NCI-H2227 (cell line): ENCODE data around the gene CCDC106.

ENCODE experiments used
- DNase-seq: peaks from one replicate; lab custom pipeline; 2025; ENCODE audit not compliant: unreplicated experiment; lab: John Stamatoyannopoulos, UW

The CCDC106 gene

GRCh38 chr19:55613930-55614710 lies 33.9 kb upstream of the CCDC106 start:
- no peak for DNase-seq

- no peak for DNase-seq
These were observed 33.1 kb upstream of the CCDC106 start for GRCh38 chr19:55614711-55615542.

GRCh38 chr19:55615543-55616394 lies 32.2 kb upstream of the CCDC106 start:
- DNase-seq: no peak

GRCh38 chr19:55616395-55616875 lies 31.6 kb upstream of the CCDC106 start:
- DNase-seq: no peak

GRCh38 chr19:55617426-55617825 lies 30.6 kb upstream of the CCDC106 start:
- DNase-seq: no peak

- no peak for DNase-seq
These were observed 29.6 kb upstream of the CCDC106 start for GRCh38 chr19:55618426-55618825.

DNA sequence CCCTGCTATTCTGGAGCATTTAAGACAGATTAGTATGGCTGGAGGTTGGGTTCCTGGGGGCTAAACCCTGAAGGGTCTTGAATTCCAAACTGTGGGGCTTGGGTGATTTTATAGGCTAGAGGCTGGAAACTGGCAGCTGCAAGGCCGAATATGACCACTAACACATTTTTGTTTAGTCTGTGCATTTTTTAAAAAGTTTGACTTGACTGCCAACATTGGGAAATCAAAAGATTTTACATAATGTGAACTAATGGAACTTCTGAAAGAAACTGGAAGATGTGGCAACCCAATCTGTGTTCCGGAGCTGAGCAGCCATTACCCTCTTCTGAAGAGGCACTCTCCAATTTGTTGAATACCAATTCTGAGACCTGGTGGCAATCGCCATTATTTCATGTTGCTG lies 28.7 kb upstream of the CCDC106 start:
- no peak for DNase-seq

DNA sequence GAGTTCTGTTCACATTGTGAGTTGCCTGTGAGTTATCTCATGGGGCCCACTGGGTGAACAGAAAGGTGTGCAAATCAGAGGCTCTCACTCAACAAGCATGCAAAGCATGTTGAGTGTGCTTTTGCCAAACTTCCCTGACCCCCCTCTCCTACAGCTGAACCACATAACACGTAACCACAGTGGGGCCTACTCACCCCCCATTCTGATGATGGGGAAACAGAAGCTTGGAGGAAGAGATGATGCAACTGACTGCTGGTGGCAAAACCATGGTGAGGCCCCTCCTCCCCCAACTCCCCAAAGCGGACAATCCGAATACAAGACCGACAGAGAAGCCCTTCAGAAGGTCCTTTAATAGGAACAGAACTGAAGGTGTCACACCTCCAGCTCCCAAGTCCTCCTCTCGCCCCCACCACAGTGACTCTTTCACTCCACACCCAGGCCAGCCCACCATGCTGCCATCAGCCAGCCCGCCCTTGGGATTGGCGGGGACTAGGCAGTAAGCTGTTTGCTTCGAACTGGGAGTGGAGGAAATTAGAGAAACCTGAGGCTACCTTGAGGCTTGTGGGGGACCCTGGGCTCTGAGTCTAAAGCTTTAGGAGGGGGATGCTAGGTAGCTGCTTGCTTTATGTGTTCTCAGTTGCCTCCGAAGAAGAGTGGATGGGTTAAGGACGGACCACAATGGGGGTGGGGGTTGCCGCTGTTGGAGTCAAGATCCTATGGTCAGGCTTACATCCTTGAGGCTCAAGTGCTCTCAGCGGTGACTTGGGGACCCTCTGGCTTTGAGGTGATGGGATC lies 27.4 kb upstream of the CCDC106 start:
- no peak for DNase-seq

DNA sequence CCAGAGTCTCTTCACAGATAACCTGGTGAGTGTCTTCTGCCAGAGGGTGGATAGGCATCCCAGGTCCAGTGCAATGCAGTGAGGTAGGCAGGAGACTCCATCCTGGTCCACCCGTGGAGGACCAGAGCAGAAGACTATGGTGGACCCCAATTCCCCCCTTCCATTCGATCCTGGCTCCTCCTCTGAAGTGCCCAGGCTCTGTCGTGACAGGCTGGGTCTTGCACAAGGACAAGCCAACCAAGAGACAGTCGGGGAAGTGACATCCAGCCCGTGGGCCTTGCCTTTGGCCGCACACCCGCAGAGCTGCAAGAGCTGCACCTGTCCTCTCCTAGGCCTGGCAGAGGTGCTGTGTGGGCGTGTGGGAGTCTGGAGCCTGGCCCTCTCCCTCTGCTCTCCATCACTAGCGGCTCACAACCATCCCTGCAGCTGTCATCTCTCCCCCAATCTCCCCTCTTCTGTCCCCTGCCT lies 26.8 kb upstream of the CCDC106 start:
- DNase-seq: no peak

DNA sequence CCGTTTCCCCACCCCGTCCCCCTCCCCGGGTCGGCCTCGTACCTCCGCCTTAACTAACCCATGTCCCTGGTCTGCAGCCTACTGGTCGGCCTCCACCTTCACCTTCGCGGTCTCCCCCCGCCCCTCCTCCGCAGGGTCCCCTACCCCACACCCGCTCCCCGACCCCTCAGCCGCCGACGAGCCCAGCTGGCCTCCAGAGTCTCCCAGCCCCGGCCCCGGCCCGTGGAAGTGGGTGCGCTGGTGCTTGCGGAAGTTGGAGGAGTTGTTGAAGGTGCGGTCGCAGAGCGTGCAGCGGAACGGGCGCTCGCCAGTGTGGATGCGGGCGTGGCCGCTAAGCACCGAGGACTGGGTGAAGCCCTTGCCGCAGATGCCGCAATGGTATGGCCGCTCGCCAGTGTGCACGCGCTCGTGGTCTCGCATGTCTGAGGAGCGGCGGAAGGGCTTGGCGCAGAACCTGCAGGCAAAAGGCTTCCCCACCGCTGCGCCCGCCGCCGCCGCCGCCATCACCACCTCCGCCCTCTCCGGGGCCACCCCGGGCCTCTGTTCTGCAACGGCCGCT lies 26.3 kb upstream of the CCDC106 start:
- DNase-seq: no peak

DNA sequence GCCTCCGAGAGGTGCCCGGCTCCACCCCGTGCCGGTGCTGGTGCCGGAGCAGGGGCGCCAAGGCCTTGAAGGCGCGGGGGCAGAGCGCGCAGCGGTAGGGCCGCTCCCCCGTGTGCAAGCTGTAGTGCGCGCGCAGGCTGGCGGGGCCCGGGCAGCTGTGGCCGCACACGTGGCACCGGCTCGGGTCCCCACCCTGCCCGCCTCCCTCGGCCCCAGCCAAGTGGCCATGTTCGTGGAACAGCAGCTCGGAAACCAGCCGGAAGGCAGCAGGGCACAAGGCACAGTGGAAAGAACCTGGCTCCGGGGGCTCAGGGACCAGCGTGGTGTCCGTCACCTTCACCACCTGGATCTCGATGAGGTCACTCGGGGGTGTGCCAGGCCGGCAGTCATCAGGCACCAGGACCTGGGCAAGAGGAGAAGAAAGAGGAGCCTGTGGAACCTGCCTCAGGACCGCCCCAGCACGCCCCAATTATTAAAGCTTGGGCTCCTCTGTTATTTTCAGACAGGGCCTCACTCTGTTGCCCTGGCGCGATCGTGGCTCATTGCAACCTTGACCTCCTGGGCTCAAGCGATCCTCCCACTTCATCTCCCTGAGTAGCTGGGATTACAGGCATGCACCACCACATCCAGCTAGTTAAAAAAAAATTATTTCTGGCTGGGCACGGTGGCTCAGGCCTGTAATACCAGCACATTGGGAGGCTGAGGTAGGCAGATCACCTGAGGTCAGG lies 25.6 kb upstream of the CCDC106 start:
- DNase-seq: peak; percentile 55

DNA sequence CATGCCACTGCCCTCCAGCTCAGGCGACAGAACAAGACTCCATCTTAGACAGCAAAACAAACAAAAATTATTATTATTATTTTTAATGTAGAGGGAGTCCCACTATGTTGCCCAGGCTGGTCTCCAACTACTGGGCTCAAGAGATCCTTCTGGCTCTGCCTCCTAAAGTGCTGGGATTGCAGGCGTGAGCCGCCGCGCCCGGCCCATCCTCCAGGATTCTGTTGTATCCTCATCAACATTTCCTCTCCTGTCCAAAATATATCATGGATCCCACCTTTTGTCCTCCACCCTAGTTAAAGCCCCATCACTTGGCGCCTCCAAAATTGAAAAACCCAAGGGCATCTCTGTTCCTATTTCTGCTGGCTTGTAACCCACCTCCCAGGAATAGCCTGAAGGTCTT lies 24.9 kb upstream of the CCDC106 start:
- DNase-seq: no peak

- DNase-seq: no peak
These were observed 24.5 kb upstream of the CCDC106 start for GRCh38 chr19:55623561-55623960.

DNA sequence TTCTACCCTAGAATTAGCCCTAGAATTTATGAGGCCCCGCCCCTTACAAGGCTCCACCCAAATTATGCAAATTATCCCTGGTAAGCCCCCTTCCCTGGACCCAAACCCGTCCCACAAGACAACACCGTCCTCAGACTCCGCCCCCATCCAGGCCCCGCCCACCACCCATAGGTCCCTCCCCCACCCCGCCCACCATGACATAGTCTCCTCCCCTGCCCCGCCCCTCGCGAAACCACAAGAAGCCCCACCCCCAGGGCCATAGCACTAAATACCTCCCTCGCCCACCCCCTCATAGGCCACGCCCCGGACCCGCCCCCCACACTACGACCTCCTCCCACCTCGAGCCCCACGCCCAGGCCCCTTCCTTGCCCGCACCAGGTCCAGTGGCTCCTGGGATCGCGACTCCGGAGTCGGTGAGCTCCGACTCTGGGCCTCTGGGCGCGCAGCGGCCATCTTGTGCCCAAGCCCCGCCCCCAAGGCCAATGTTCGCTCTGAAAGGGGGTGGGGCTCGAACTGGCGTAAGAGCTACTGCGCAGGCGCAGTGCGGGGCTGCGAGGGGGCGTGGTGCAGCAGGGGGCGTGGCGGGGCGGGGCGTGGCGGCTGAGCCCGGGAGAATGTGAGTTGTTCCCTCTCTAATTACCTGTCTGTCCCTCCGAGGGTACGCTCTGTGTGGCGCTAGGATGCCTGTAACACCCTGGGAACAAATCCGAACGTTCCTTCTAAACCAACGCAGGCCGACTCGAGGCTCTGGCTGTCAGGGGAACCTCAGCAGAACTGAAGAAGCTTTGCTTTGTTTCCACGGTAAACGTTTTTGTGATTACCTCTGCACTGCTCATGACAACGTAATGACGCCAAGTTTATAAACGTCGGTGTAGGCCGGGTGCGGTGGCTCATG lies 23.7 kb upstream of the CCDC106 start, which contains the start of gene ZNF784:
Gene ZNF784 (minus strand): TSS at position 458 of the 895 bp plus-strand sequence. CDS start 5 bp downstream, at position 453.
- DNase-seq: peak; percentile 99

DNA sequence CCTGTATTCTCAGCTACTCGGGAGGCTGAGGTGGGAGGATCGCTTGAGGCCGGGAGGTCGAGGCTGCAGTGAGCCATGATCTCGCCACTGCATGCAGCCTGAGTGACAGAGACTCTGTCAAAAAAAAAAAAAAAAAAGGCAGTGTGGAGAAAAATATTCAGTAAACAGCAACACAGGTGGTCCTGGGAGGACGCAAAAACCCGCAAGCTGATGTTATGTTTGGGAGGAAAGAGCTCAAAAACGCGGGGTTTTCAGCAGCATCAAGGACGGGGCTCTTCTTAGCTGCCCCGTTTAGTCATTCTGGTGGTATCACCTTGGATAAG lies 23.0 kb upstream of the CCDC106 start:
- DNase-seq: no peak

DNA sequence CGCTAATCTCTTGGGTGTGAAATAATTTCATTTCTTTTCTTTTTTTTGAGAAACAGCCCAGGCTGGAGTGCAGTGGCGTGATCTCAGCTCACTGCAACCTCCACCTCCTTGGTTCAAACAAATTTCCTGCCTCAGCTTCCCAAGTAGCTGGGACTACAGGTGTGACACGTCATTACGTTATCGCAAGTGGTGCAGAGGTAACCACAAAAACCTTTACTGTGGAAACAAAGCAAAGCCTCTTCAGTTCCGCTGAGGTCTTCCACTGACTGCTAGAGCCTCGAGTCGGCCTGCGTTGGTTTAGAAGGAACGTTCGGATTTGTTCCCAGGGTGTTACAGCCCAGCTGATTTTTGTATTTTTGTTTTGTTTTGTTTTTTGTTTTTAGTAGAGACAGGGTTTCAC lies 21.7 kb upstream of the CCDC106 start:
- no peak for DNase-seq

- peak; percentile 99 for DNase-seq
These were observed 15.6 kb upstream of the CCDC106 start for GRCh38 chr19:55632463-55632834.

DNA sequence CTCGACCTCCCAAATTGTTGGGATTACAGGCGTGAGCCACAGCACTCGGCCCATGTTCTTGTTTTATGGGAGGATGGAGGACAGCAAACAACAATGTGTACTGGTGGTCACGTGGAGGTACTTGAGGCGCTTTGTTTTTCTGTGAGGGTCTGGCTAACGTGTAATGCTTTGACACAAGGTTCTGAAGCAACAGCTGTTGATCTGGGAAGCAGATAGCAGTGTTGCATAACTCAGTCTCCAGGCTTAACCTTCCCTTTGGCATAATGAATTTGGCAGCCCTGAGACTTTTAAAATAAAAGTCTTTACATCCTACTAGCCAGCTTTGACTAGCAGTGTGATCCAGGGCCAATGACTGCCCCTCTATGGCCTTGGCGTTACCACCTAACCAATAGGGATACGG lies 14.2 kb upstream of the CCDC106 start:
- no peak for DNase-seq
